H9 (cell line): ENCODE data around the gene DHRSX. TPM values are rescaled to one million over a fixed set of nuclear protein-coding genes. Genes with fewer than 3 reads are reported as not detected.

Experiments used
- DNase-seq: peaks from one replicate; pipeline ENCODE4 v3.0.0-alpha.2; 2017
- H2AFZ ChIP-seq: one replicate; pipeline ENCODE4 v1.6.1; 2013; ENCODE audit warnings: mild to moderate bottlenecking, low read length, control low read depth, moderate library complexity
- H2AK5ac ChIP-seq: 2 replicates; pipeline ENCODE4 v1.6.1; 2013; ENCODE audit warnings: low read length, control low read depth, mixed read lengths; ENCODE audit not compliant: insufficient read length
- H2BK120ac ChIP-seq: one replicate; pipeline ENCODE4 v1.6.1; 2013; ENCODE audit warnings: low read depth, mild to moderate bottlenecking, low read length, control low read depth, inconsistent platforms; ENCODE audit not compliant: poor library complexity, severe bottlenecking
- H2BK12ac ChIP-seq: 2 replicates; pipeline ENCODE4 v1.6.1; 2013; ENCODE audit warnings: low read length, control low read depth, mixed read lengths, low read depth; ENCODE audit not compliant: insufficient read length
- H2BK15ac ChIP-seq: 2 replicates; pipeline ENCODE4 v1.6.1; 2013; ENCODE audit warnings: low read depth, low read length, control low read depth
- H2BK20ac ChIP-seq: one replicate; pipeline ENCODE4 v1.6.1; 2013; ENCODE audit warnings: low read depth, mild to moderate bottlenecking, low read length, control low read depth, inconsistent platforms; ENCODE audit not compliant: poor library complexity, severe bottlenecking
- H2BK5ac ChIP-seq: 2 replicates; pipeline ENCODE4 v1.6.1; 2013; ENCODE audit warnings: low read length, control low read depth, mixed read lengths; ENCODE audit not compliant: insufficient read length
- H3K14ac ChIP-seq: 2 replicates; pipeline ENCODE4 v1.6.1; 2013; ENCODE audit warnings: low read length, control low read depth; ENCODE audit not compliant: insufficient read depth
- H3K18ac ChIP-seq: 2 replicates; pipeline ENCODE4 v1.6.1; 2013; ENCODE audit warnings: low read depth, mild to moderate bottlenecking, mixed read lengths, low read length, control low read depth; ENCODE audit not compliant: insufficient read length
- H3K23ac ChIP-seq: 2 replicates; pipeline ENCODE4 v1.6.1; 2013; ENCODE audit warnings: low read length, control low read depth, mixed read lengths, low read depth; ENCODE audit not compliant: insufficient read length
- H3K23me2 ChIP-seq: 2 replicates; pipeline ENCODE4 v1.6.1; 2013; ENCODE audit warnings: low read depth, mild to moderate bottlenecking, mixed read lengths, low read length, control low read depth; ENCODE audit not compliant: insufficient read length, poor library complexity, severe bottlenecking
- H3K27ac ChIP-seq: 2 replicates; pipeline ENCODE4 v1.5.1; 2013; ENCODE audit warnings: low read length, control low read depth, mixed read lengths, low read depth; ENCODE audit not compliant: insufficient read length
- H3K27me3 ChIP-seq: 2 replicates; pipeline ENCODE4 v1.6.1; 2013; ENCODE audit warnings: low read length, control low read depth, inconsistent platforms; ENCODE audit not compliant: insufficient read depth
- H3K4ac ChIP-seq: 2 replicates; pipeline ENCODE4 v1.6.1; 2013; ENCODE audit warnings: low read depth, mild to moderate bottlenecking, control low read depth, inconsistent platforms, low read length, moderate library complexity
- H3K4me1 ChIP-seq: 2 replicates; pipeline ENCODE4 v1.6.1; 2013; ENCODE audit warnings: low read length, control low read depth, inconsistent platforms; ENCODE audit not compliant: insufficient read depth
- H3K4me2 ChIP-seq: 2 replicates; pipeline ENCODE4 v1.6.1; 2013; ENCODE audit warnings: low read length, control low read depth, mixed read lengths; ENCODE audit not compliant: insufficient read length, insufficient read depth
- H3K56ac ChIP-seq: 2 replicates; pipeline ENCODE4 v1.6.1; 2013; ENCODE audit warnings: low read depth, mild to moderate bottlenecking, mixed read lengths, low read length, control low read depth; ENCODE audit not compliant: insufficient read length
- H3K79me1 ChIP-seq: 2 replicates; pipeline ENCODE4 v1.6.1; 2013; ENCODE audit warnings: low read depth, mild to moderate bottlenecking, moderate library complexity, low read length, control low read depth, inconsistent platforms; ENCODE audit not compliant: insufficient read depth, poor library complexity, severe bottlenecking
- H3K79me2 ChIP-seq: 2 replicates; pipeline ENCODE4 v1.6.1; 2013; ENCODE audit warnings: low read length, control low read depth, inconsistent platforms; ENCODE audit not compliant: insufficient read depth
- H3K9ac ChIP-seq: 2 replicates; pipeline ENCODE4 v1.6.1; 2013; ENCODE audit warnings: low read length, control low read depth, mixed read lengths; ENCODE audit not compliant: insufficient read length; ENCODE audit errors: extremely low read depth
- H3K9me3 ChIP-seq: one replicate; pipeline ENCODE4 v1.6.1; 2013; ENCODE audit warnings: low read depth, low read length, inconsistent platforms; ENCODE audit not compliant: control insufficient read depth
- H3T11ph ChIP-seq: one replicate; pipeline ENCODE4 v1.6.1; 2013; ENCODE audit warnings: mild to moderate bottlenecking, low read length, control low read depth, inconsistent platforms
- H4K20me1 ChIP-seq: one replicate; pipeline ENCODE4 v1.6.1; 2013; ENCODE audit not compliant: control insufficient read depth, insufficient read length, insufficient read depth
- H4K5ac ChIP-seq: 2 replicates; pipeline ENCODE4 v1.6.1; 2013; ENCODE audit warnings: low read depth, mild to moderate bottlenecking, mixed read lengths, low read length, control low read depth; ENCODE audit not compliant: insufficient read length
- H4K8ac ChIP-seq: replicated peaks from 2 replicates; pipeline ENCODE4 v1.6.1; 2013; ENCODE audit warnings: low read length, control low read depth, mixed read lengths, low read depth; ENCODE audit not compliant: insufficient read length
- H4K91ac ChIP-seq: 2 replicates; pipeline ENCODE4 v1.6.1; 2013; ENCODE audit warnings: low read depth, mild to moderate bottlenecking, moderate library complexity, mixed read lengths, low read length, control low read depth; ENCODE audit not compliant: insufficient read length
- H3K27ac Mint-ChIP-seq, 3 experiments: 2 replicates in 2 of 3; 3 replicates in 1 of 3; pipeline ENCODE4 v1.8.0; 2020 to 2021; ENCODE audit warnings: mixed read lengths in 3 of 3, mild to moderate bottlenecking in 1 of 3, moderate library complexity in 1 of 3
- H3K27me3 Mint-ChIP-seq: 2 replicates; pipeline ENCODE4 v1.8.0; 2021; ENCODE audit warnings: low read depth, mild to moderate bottlenecking, moderate library complexity, mixed read lengths
- H3K36me3 Mint-ChIP-seq, 3 experiments: 2 replicates in 2 of 3; 3 replicates in 1 of 3; pipeline ENCODE4 v1.8.0; 2020 to 2021; ENCODE audit warnings: low read depth in 3 of 3, mixed read lengths in 3 of 3; ENCODE audit not compliant: insufficient read depth in 1 of 3
- H3K4me1 Mint-ChIP-seq, 2 experiments: 2 replicates each; pipeline ENCODE4 v1.8.0; 2020; ENCODE audit warnings: mixed read lengths in 2 of 2
- H3K4me3 Mint-ChIP-seq, 2 experiments: 2 replicates in 1 of 2; 3 replicates in 1 of 2; pipeline ENCODE4 v1.8.0; 2020 to 2021; ENCODE audit warnings: mild to moderate bottlenecking in 2 of 2, mixed read lengths in 2 of 2, moderate library complexity in 1 of 2
- H3K9me3 Mint-ChIP-seq, 2 experiments: 2 replicates in 1 of 2; 3 replicates in 1 of 2; pipeline ENCODE4 v1.8.0; 2020; ENCODE audit warnings: mild to moderate bottlenecking in 2 of 2, mixed read lengths in 2 of 2, moderate library complexity in 1 of 2
- WGBS: extraction: QIAGEN DNeasy Blood & Tissue Kit; methylation state at CpG from one replicate; pipeline ENCODE4 v1.1.7; 2013; ENCODE audit warnings: missing lambda C conversion rate, low lambda C conversion rate, mixed read lengths; ENCODE audit not compliant: insufficient read length; ENCODE audit errors: extremely low coverage; 5-methylcytosine and 5-hydroxymethylcytosine counted together
- total RNA-seq: library from RNA; stranded (reverse); gene quantifications from 2 replicates; pipeline ENCODE4 v1.2.1, GENCODE V29; 2021
- TF ChIP-seq, protein P1 (sequence below): fragments of 200-600 bp; sonication (generic); conservative IDR thresholded peaks from 3 replicates; pipeline ENCODE4 v1.8.0; 2021; ENCODE audit warnings: antibody characterized with exemption, mild to moderate bottlenecking

Gene DHRSX
- total RNA-seq, 1 experiment from 2014 or later = 44.0 TPM

DNA sequence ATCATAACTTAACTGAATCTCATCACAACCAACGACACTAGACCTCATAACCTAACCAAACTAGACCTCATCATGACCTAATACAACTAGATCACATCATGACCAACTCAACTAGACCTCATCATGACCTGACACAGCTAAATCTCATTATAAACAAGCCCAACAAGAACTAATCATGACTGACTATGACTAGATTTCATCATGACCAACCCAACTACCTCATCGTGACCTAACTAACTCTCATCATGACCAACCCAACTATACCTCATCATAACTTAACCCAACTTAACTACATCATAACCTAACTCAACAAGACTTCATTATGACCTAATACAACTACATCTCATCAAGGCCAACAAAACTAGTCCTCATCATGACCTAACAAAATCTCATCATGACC is 86.8 kb downstream of the DHRSX start:
- Histone ChIP-seq H3K4me2 (no peak overlapping the region), H3T11ph (no peak overlapping the region), H3K79me2 (no peaks in the 10 kb centered on the region; the same call in 1 of the 2 replicates), H2BK12ac (no peak overlapping the region), H3K9ac (no peak overlapping the region), H2BK20ac (no peak overlapping the region), H4K8ac (no peak overlapping the region), H4K91ac (no peak overlapping the region), H2BK120ac (no peak overlapping the region), H2BK15ac (no peak overlapping the region), H3K27ac (no peak overlapping the region), H3K56ac (no peak overlapping the region), H3K4me1 (no peaks in the 10 kb centered on the region), H3K18ac (no peak overlapping the region), H3K14ac (no peak overlapping the region), H3K9me3 (peaks cover 10% of the 10 kb centered on the region), H4K5ac (no peak overlapping the region), H3K23ac (no peak overlapping the region), H3K4ac (no peak overlapping the region), H2AK5ac (no peak overlapping the region), H2BK5ac (no peak overlapping the region), H2AFZ (no peak overlapping the region), H3K23me2 (no peaks in the 10 kb centered on the region), H3K79me1 (no peaks in the 10 kb centered on the region), H3K27me3 (no peaks in the 10 kb centered on the region), H4K20me1 (peaks cover 3% of the 10 kb centered on the region)
- TF ChIP-seq, protein P1, sequence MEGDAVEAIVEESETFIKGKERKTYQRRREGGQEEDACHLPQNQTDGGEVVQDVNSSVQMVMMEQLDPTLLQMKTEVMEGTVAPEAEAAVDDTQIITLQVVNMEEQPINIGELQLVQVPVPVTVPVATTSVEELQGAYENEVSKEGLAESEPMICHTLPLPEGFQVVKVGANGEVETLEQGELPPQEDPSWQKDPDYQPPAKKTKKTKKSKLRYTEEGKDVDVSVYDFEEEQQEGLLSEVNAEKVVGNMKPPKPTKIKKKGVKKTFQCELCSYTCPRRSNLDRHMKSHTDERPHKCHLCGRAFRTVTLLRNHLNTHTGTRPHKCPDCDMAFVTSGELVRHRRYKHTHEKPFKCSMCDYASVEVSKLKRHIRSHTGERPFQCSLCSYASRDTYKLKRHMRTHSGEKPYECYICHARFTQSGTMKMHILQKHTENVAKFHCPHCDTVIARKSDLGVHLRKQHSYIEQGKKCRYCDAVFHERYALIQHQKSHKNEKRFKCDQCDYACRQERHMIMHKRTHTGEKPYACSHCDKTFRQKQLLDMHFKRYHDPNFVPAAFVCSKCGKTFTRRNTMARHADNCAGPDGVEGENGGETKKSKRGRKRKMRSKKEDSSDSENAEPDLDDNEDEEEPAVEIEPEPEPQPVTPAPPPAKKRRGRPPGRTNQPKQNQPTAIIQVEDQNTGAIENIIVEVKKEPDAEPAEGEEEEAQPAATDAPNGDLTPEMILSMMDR = no peak
- H3K4me3 Mint-ChIP-seq = no peak overlapping the region
- H3K27me3 Mint-ChIP-seq = no peaks in the 10 kb centered on the region
- WGBS = 100% methylated on average over 2 of the region's 2 CpGs
- peaks cover 4 to 11% (median 6%) of the 10 kb centered on the region in 3 experiments; a peak in 5 of 7 replicates for H3K36me3 Mint-ChIP-seq
- peaks cover 0 to 3% of the 10 kb centered on the region in 2 experiments; a peak in 1 of 5 replicates for H3K9me3 Mint-ChIP-seq
- peaks cover 12 to 13% of the 10 kb centered on the region in 2 experiments for H3K4me1 Mint-ChIP-seq
- no peak for DNase-seq
- no peak overlapping the region for H3K27ac Mint-ChIP-seq
